HG02981 (cell line): ENCODE measurements around the gene CDCA3.
"Not testable (repeated sequence)": the region's sequence is repeated elsewhere in the genome, so short reads cannot be mapped to it uniquely, and the experiment has no call there.

Experiments
- ATAC-seq: cut with Tn5 transposase; IDR thresholded peaks from one replicate; pipeline ENCODE4 v1.9.1; 2021; ENCODE audit warnings: mild to moderate bottlenecking, moderate library complexity; ENCODE audit not compliant: unreplicated experiment

The CDCA3 gene

GRCh38 chr12:6851153-6851920 lies at the start of gene CDCA3:
Gene CDCA3, minus strand, starts transcription at chr12:6851286. Its CDS starts 334 bp downstream, at chr12:6850952.
- ATAC-seq: peak; percentile 53

GRCh38 chr12:6899837-6900519 lies 48.9 kb upstream of the CDCA3 start:
- ATAC-seq: no peak

DNA sequence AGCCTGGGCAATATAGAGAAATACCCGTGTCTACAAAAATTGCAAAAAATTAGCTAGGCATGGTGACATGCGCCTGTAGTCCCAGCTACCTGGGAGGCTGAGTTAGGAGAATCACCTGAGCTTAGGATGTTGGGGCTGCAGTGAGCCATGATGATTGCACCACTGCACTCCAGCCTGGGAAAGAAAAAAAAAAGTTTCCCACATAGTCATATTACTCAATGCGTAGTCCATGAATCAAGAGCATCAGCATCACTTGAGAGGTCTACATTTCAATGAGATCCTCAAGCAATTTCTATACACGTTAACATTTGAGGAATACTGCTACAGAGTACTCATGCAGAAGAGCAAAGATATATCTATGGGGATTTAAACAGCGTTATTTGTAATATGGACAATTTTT lies 48.3 kb upstream of the CDCA3 start:
- ATAC-seq: no peak

DNA sequence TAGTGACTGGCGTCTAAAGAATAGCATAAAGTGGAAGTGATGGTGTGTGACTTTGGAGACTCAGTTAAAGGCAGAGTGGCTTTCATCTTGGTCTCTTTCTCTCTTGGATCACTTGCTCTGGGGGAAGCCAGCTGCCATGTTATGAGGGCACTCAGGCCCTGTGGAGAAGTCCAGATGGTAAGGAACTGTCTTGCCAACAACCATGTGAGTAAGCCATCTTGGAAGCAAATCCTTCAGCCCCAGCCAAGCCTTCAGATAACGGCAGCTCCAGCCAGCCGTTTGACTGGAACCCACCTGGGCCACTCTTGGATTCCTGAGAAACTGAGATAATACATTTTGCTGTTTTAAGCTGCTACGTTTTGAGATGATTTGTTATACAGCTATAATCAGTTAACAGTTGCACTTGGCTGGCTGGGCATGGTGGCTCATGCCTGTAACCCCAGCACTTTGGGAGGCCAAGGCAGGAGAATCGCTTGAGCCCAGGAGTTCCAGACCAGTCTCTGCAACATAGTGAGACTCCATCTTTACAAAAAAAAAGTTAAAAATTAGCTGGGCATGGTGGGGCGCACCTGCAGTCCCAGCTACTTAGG lies 45.9 kb upstream of the CDCA3 start:
- no peak for ATAC-seq

DNA sequence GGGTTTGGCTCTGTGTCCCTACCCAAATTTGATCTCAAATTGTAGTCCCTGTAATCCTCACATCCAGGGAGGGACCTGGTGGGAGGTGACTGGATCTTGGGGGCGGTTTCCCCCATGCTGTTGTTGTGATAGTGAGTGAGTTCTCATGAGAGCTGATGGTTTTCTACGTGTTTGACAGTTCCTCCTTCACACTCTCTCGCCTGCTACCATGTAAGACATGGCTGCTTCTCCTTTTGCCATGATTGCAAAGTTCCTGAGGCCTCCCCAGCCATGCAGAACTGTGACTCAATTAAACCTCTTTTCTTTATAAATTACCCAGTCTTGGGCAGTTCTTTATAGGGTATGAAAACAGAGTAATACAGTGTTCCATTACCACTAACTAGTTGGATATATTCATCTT lies 43.2 kb upstream of the CDCA3 start:
- no peak for ATAC-seq

DNA sequence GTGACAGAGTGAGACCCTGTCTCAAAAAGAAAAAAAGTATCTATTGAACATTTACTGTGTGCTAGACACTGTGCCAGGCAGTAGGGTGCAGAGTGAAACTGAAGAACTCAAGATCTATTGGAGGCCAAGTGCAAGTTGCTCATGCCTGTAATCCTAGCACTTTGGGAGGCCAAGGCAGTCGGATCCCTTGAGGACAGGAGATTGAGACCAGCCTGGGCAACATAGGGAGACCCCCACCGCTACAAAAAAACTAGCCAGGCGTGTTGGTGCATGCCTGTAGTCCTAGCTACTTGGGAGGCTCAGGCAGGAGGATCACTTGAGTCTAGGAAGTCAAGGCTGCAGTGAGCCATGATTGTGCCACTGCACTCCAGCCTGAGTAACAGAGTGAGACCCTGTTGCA lies 41.6 kb upstream of the CDCA3 start:
- ATAC-seq: not testable (repeated sequence)

DNA sequence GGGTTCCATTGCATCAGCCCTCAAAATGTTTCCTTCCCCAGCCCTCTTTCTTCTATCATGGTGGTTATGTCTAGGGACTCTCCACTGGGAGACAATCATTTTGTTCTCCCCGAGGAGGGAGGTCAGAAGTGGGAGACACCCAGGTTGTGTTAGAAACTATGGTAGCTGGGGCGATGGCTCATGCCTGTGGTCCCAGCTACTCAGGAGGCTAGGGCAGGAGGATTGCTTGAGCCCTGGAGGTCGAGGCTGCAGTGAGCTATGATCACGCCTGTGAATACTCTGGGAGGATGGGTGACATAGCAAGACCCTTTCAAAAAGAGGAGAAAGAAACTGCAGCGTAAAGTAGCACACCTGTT lies 40.5 kb upstream of the CDCA3 start:
- ATAC-seq: no peak

DNA sequence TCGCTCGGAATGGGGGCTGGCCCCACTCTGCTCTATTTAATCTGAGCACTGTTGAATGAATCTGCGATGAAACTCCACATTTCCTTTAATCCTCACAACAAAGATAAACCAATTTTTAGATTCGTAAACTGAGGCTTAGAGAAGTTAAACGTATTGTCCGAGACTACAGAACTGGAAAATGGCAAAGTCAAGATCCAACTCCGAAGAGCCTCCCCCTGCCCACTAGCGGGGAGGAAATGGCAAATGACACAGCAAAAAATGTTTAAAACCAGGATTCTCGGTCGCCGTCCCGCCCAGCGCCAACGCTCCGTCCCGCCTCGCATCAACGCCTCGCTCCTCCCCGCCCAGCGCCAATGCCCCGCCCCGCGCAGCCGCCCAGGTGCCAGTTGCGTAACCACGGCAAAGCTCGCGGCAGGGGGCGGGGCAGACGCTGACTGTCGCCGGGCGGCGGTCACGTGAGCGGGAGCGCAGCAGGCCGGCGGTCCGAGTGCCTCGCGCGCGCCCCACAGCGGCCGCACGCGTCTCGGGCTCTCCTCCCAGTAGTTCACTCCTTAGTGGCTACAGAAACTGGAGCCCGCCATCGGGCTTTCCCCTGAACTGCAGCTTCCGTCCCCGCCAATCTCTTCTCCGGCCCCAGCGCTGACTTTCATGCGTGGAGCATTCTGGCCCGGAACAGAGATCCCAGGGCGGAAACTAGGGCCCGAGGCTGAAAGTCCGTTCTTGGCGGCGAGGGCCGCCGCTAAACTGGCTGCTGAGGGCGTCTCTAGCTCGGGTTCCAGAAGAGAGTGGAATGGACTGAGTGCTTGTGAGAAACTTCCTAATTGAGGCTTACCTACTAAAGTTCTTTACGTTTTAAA lies 39.9 kb upstream of the CDCA3 start:
- ATAC-seq: peak; percentile 96

- ATAC-seq: not testable (repeated sequence)
Measured at GRCh38 chr12:6889775-6890573, 38.9 kb upstream of the CDCA3 start.

- ATAC-seq: not testable (repeated sequence)
Measured at GRCh38 chr12:6888794-6889193, 37.7 kb upstream of the CDCA3 start.

DNA sequence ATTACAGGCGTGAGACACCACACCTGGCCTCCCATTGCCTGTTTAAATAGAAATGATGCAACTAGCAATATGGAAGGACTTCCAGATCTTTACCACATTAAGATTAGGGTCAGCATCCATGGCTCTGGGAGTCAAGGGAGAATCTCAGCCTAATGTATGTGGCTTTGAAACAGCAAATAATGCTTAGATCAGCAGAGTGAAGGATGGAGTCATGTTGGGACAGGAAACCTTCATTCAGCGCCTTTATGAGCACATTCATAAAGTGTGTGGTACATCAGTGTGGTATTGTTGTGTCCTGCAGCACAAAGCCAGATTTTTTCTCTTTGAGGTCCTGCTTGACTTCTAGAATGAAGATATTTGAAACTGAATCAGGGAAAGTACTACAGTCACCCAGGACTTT lies 37.3 kb upstream of the CDCA3 start:
- no peak for ATAC-seq

- no peak for ATAC-seq
Measured at GRCh38 chr12:6887460-6887859, 36.4 kb upstream of the CDCA3 start.

- ATAC-seq: not testable (repeated sequence)
Measured at GRCh38 chr12:6886206-6886999, 35.3 kb upstream of the CDCA3 start.

- ATAC-seq: no peak
Measured at GRCh38 chr12:6884539-6884938, 33.5 kb upstream of the CDCA3 start.

- no peak for ATAC-seq
Measured at GRCh38 chr12:6883683-6884082, 32.6 kb upstream of the CDCA3 start.

- ATAC-seq: no peak
Measured at GRCh38 chr12:6883252-6883651, 32.2 kb upstream of the CDCA3 start.

GRCh38 chr12:6879824-6880223 lies 28.7 kb upstream of the CDCA3 start:
- not testable (repeated sequence) for ATAC-seq

DNA sequence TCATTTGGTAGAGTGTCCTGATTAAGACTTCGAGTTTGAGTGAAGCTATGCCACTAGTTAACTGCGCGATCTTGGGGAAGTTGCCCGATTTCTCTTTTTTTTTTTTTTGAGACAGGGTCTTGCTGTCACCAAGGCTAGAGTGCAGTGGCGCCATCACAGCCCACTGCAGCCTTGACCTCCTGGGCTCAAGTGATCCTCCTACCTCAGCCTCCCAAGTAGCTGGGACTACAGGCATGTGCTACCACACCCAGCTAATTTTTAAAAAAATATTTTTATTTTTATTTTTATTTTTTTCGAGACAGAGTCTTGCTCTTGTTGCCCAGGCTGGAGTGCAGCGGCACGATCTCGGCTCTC lies 22.9 kb upstream of the CDCA3 start:
- ATAC-seq: not testable (repeated sequence)
